KMS-11 (cell line): ENCODE results near the gene GZMM.

Experiments used
- H2AFZ ChIP-seq: fragments of 200-600 bp; sonication (generic); 2 replicates; pipeline ENCODE4 v1.6.1; 2016; ENCODE audit warnings: antibody characterized with exemption, mixed run types, low read depth
- H3K27ac ChIP-seq: fragments of 200-600 bp; sonication (generic); 2 replicates; pipeline ENCODE4 v1.6.1; 2016; ENCODE audit warnings: mild to moderate bottlenecking, mixed run types
- H3K27me3 ChIP-seq: fragments of 200-600 bp; sonication (generic); 2 replicates; pipeline ENCODE4 v1.6.1; 2017; ENCODE audit warnings: mild to moderate bottlenecking, low read depth, mixed run types, moderate library complexity; ENCODE audit not compliant: insufficient read depth
- H3K36me3 ChIP-seq: fragments of 200-600 bp; sonication (generic); 2 replicates; pipeline ENCODE4 v1.6.1; 2017; ENCODE audit warnings: mild to moderate bottlenecking, mixed run types; ENCODE audit not compliant: insufficient read depth
- H3K4me1 ChIP-seq: fragments of 200-600 bp; sonication (generic); 2 replicates; pipeline ENCODE4 v1.6.1; 2016; ENCODE audit warnings: mild to moderate bottlenecking, low read depth, mixed run types; ENCODE audit not compliant: poor library complexity, severe bottlenecking
- H3K4me2 ChIP-seq: fragments of 200-600 bp; sonication (generic); 2 replicates; pipeline ENCODE4 v1.7.0; 2016; ENCODE audit warnings: mild to moderate bottlenecking, mixed run types
- H3K4me3 ChIP-seq: fragments of 200-600 bp; sonication (generic); IDR thresholded peaks from 2 replicates; pipeline ENCODE4 v1.6.1; 2017; ENCODE audit warnings: low read depth, low read length, mixed read lengths; ENCODE audit not compliant: insufficient read depth
- H3K79me2 ChIP-seq: fragments of 200-600 bp; sonication (generic); 2 replicates; pipeline ENCODE4 v1.6.1; 2016; ENCODE audit warnings: low read depth, mixed run types; ENCODE audit not compliant: insufficient read depth
- H3K9ac ChIP-seq: fragments of 200-600 bp; sonication (generic); 2 replicates; pipeline ENCODE4 v1.6.1; 2016; ENCODE audit warnings: mild to moderate bottlenecking, mixed run types
- H4K20me1 ChIP-seq: fragments of 200-600 bp; sonication (generic); 2 replicates; pipeline ENCODE4 v1.6.1; 2016; ENCODE audit warnings: mild to moderate bottlenecking, mixed run types; ENCODE audit not compliant: insufficient read depth
- CTCF ChIP-seq: fragments of 200-600 bp; sonication (generic); conservative IDR thresholded peaks from 2 replicates; pipeline ENCODE4 v1.6.1; 2017; ENCODE audit warnings: low read depth, mild to moderate bottlenecking, antibody characterized with exemption, low read length, moderate library complexity, mixed read lengths

GZMM gene

DNA sequence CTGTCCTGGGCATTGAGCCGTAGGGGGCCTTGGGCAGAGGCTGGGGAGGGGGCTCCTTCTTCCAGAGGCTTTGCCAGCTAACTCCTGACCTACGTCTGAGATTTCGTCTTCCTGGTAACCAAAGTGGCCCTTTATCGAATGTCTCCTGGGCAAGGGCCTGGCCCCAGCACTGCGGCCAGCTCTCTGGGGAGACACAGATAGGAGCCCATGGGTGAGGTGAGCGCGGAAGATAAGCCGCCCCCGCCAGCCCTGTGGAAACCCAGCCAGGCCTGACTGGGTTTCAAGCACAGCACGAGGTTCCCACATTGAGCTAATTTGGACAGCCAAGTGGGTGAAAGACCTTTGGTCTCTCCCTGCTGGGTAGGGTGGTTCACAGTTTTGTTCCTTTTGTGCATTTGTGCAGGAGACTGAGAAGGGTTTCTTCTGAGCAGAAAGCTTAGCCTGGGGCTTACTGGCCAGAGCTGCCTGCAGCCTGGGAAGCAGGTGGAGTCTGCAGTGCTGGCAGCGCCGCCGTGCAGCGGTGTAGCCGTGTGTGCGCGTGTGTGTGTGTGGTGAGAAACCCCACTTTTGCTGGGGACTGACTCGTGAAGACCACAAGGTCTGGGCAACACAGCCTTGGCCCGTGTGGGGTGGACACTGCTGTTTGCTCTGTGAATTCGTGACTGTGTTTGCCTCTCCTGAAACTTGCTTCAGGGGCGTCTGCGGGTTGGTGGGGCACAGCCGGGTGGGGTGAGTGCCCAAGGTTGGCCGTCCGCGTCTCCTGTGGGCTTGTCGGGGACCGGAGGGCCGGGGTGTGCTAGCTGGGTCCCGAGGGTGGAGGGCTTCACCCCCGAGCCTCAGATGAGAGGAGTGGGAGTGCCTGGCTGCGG lies 31.0 kb downstream of the GZMM start:
- H3K4me2 ChIP-seq: no peak overlapping the region; the same call in 1 of the 2 replicates
- H3K79me2 ChIP-seq: peaks cover 59% of the 10 kb centered on the region
- no peak overlapping the region for H2AFZ ChIP-seq
- H4K20me1 ChIP-seq: no peaks in the 10 kb centered on the region
- no peak for TF ChIP-seq CTCF
- no peak overlapping the region for H3K4me3 ChIP-seq
- H3K36me3 ChIP-seq: no peaks in the 10 kb centered on the region
- H3K4me1 ChIP-seq: peaks cover 11% of the 10 kb centered on the region
- no peak overlapping the region for H3K9ac ChIP-seq
- no peak overlapping the region for H3K27ac ChIP-seq
- no peaks in the 10 kb centered on the region for H3K27me3 ChIP-seq

- no peak overlapping the region for H3K9ac ChIP-seq
- H3K79me2 ChIP-seq: peaks cover 59% of the 10 kb centered on the region
- H3K4me3 ChIP-seq: no peak overlapping the region
- H3K4me2 ChIP-seq: no peak overlapping the region
- H3K27ac ChIP-seq: no peak overlapping the region
- no peaks in the 10 kb centered on the region for H3K36me3 ChIP-seq
- no peak for TF ChIP-seq CTCF
- no peaks in the 10 kb centered on the region for H4K20me1 ChIP-seq
- H2AFZ ChIP-seq: no peak overlapping the region
- no peaks in the 10 kb centered on the region for H3K27me3 ChIP-seq
- peaks cover 11% of the 10 kb centered on the region for H3K4me1 ChIP-seq
Observed at GRCh38 chr19:575527-576506, 32.0 kb downstream of the GZMM start.

DNA sequence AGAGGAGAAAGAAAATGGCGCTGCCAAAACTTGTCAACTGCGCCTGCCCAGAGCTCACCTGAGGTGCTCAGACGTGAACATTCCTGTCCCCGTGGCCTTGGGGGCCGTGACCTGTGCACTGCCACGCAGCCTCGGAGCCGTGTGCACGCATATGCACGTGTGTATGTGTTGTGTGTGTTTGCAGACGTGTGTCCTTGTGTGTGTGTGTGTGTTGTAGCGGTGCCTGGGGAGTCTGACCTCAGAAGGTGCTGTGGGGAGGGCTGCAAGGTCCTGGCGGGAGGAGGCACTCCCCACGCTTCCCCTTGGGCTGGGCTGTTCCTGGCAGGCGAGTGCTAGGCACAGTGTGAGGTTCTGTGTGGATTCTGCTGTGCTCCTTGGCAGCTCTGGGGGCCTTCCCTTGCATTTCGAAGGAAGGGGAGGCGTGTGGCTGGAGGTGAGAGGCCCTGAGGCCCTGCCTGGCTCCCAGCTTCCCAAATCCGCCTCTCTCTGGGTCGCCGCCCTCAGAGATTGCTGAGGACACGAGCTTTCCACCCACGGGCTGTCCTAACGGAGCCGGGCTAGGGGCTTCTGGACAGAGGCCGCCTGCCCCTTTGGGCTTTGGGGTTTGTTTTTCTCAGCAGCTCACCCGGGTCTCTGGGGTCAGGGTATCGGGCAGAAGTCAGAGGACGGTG lies 33.0 kb downstream of the GZMM start:
- Histone ChIP-seq H4K20me1 (no peaks in the 10 kb centered on the region), H3K79me2 (peaks cover 59% of the 10 kb centered on the region), H3K9ac (no peak overlapping the region), H2AFZ (no peak overlapping the region), H3K27ac (no peak overlapping the region), H3K4me1 (peaks cover 11% of the 10 kb centered on the region), H3K4me3 (no peak overlapping the region), H3K4me2 (no peak overlapping the region), H3K36me3 (no peaks in the 10 kb centered on the region), H3K27me3 (no peaks in the 10 kb centered on the region)
- TF ChIP-seq CTCF: no peak
